GM18511 (cell line): ENCODE results near the gene TMEM87A.
"Not testable (repeated sequence)": the region's sequence is repeated elsewhere in the genome, so short reads cannot be mapped to it uniquely, and the experiment has no call there.

Experiments
- ATAC-seq: cut with Tn5 transposase; IDR thresholded peaks from one replicate; pipeline ENCODE4 v1.9.1; 2021; ENCODE audit warnings: mild to moderate bottlenecking, moderate library complexity; ENCODE audit not compliant: unreplicated experiment

Gene TMEM87A

GRCh38 chr15:42273900-42274701 is 868 bp upstream of the TMEM87A start:
- peak; percentile 32 for ATAC-seq

DNA sequence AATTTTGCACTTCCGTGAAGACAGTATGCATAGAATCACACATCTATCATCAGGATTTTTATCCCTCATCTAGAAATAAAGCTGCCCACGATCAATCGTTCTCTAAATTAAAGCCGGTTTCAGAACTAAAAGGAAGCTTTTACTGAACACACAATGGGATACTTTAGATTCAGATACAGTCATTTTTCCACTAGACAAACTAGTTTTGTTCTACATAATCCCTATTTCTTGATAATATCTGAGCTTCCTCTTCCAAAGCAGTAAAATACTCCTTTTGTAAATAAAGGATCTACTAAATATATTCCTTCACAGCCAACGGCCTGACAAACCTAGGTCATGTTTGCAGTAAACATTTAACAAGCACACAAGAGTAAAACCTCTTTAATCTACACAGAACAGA is 2.2 kb downstream of the TMEM87A start:
- ATAC-seq = no peak

- ATAC-seq = no peak
Observed at GRCh38 chr15:42270551-42270950, 2.7 kb downstream of the TMEM87A start.

- ATAC-seq = no peak
Observed at GRCh38 chr15:42267286-42267685, 5.9 kb downstream of the TMEM87A start.

- no peak for ATAC-seq
Observed at GRCh38 chr15:42264795-42265194, 8.4 kb downstream of the TMEM87A start.

GRCh38 chr15:42253300-42253699 is 19.9 kb downstream of the TMEM87A start:
- ATAC-seq = no peak

GRCh38 chr15:42240823-42241222 is 32.4 kb downstream of the TMEM87A start:
- no peak for ATAC-seq

GRCh38 chr15:42239528-42240182 is 33.6 kb downstream of the TMEM87A start:
- no peak for ATAC-seq

- ATAC-seq = no peak
Observed at GRCh38 chr15:42233107-42233506, 40.1 kb downstream of the TMEM87A start.

GRCh38 chr15:42232606-42233005 is 40.6 kb downstream of the TMEM87A start:
- ATAC-seq = no peak

- ATAC-seq = no peak
Observed at GRCh38 chr15:42231088-42231487, 42.1 kb downstream of the TMEM87A start.

- ATAC-seq = not testable (repeated sequence)
Observed at GRCh38 chr15:42228981-42229380, 44.3 kb downstream of the TMEM87A start.

GRCh38 chr15:42228036-42228435 is 45.2 kb downstream of the TMEM87A start:
- no peak for ATAC-seq

DNA sequence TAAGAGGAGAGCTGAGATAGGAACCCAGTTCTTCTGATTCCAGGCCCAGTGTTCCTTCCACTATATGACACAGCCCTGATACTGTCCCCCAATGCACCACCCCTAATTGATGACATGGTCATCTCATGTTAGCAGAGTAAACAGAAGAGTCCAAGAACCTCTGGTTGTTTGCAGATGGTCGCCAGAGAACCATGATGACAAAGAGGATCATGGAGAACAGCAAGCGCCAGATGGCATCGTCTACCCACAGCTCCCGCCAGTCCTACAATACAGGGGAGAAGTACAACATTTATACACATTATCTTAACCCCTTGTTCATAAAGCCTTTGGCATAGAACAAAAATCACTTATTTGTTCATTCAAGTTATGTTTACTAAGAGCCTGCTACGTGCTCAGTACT is 46.6 kb downstream of the TMEM87A start:
- no peak for ATAC-seq

DNA sequence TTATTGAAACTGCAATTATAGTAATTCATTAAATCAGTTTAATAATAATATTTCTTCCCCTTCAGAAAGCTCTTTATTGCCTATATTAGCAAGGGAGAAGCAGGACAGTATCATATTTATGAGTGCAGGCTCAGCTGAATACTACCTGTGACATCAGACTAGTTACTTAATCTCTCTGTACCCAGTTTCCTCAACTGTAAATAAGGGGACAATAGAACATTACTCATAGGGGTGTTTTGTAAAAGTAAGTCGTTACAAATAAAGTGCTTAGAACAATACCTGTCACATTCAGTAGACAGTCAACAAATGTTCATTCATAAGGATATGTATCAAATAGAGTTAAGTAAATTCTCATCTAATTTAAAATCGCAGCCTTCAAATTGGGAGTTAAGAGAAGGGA is 53.0 kb downstream of the TMEM87A start:
- ATAC-seq = no peak

- ATAC-seq = no peak
Observed at GRCh38 chr15:42218953-42219592, 54.2 kb downstream of the TMEM87A start.

- no peak for ATAC-seq
Observed at GRCh38 chr15:42217568-42217967, 55.7 kb downstream of the TMEM87A start.

DNA sequence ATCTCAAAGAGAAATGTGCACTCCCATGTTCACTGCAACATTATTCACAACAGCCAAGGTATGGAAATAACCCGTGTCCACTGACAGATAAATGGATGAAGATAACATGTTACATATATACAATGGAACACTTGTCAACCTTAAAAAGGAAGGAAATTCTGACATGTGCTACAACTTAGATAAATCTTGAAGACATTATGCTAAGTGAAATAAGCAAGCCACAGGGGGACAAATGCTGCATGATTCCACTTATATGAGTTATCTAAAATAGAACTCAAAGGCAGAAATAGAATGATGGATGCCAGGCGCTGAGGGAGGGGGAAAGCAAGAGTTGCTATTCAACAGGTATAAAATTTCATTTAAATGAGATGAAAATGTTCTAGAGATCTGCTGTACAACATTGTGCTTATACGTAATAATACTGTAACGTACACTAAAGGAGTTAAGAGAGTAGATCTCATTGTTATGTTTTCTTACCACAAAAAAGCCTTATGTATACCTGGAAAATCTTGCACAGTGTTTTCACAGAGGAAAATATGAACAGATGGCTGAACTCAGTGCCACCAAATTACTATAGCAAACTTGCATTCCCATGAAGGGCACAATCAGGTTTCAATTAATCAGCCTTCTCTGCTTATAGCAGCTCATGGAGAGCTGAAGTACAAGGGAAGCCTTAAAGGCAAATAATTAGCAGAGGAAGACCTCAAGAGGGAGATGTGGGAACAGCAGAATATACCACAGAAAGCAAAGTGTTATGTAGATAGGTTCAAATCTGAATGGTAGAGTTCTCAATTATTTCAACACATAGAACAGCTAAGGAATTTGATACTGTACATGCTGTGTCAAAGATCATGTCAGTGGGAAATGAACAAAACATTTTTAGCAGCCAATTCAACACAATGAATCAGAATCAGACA is 57.1 kb downstream of the TMEM87A start:
- no peak for ATAC-seq

DNA sequence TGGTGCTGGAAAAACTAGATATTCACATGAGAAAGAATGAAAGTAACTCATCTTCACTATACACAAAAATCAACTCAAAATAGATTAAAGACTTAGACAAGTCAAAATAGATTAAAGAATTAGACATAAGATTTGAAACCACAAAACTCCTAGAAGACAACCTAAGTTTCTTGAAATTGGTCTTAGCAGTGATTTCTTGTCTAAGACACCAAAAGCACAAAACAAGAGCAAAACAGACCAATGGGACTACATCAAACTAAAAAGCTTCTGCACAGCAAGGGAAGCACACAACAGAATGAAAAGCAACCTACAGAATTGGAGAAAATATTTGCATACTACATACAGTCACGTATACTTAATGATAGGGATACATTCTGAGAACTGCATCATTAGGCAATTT is 58.6 kb downstream of the TMEM87A start:
- no peak for ATAC-seq

DNA sequence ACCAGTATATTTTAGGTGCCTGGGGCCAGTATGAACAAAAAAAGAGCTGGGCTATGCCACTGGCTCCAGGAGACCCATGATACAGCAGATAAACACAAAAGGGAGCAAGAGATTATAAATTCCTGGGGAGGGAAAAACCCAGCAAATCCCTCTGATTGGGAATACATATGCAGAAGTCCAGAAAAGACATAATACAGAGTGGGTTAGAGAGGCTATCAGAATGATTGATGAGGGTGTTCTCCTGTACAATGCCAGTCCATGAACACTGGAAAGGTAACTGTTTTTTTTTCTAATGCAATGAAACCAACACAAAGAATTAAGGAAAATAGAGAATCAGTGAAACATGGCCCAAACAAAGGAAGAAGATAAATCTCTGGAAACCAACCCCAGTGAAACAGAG is 59.7 kb downstream of the TMEM87A start:
- ATAC-seq = no peak

DNA sequence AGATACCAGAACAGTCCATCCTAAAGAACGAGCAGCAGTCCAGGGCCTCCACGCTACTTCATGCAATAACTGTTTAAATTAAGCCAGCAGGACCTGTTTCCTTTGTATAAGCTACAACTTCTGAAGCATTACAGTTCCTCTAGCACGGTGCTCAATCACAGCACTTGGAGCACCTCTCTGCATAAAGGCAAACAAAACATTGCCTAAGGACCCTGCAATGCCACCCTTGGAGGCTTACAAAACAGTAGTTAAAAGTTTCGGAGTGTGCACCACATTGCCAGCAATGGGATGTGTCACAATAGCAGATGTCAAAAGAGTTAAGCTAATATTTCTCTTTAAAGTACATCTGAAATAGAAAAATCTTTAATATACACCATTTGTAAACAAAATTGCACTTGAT is 62.5 kb downstream of the TMEM87A start:
- ATAC-seq = no peak
